Mesodermal cell (in vitro differentiated cells): ENCODE measurements around the gene PLA2G12B.
"Not testable (repeated sequence)": the region's sequence is repeated elsewhere in the genome, so short reads cannot be mapped to it uniquely, and the experiment has no call there.

ENCODE experiments used
- H3K27ac ChIP-seq: 2 replicates; pipeline ENCODE4 v1.7.0; 2013; ENCODE audit warnings: mild to moderate bottlenecking, low read depth, low read length, moderate library complexity; ENCODE audit not compliant: severe bottlenecking
- H3K36me3 ChIP-seq: 2 replicates; pipeline ENCODE4 v1.7.1; 2013; ENCODE audit warnings: mild to moderate bottlenecking, low read length, moderate library complexity; ENCODE audit not compliant: control insufficient read depth, insufficient read depth
- H3K4me1 ChIP-seq: one replicate; pipeline ENCODE4 v1.7.1; 2013; ENCODE audit warnings: mild to moderate bottlenecking, low read length; ENCODE audit not compliant: insufficient read depth, control insufficient read depth, poor library complexity, severe bottlenecking
- H3K4me3 ChIP-seq: 2 replicates; pipeline ENCODE4 v1.7.0; 2013; ENCODE audit warnings: low read length, control low read depth, mild to moderate bottlenecking; ENCODE audit not compliant: insufficient read depth, poor library complexity, severe bottlenecking; ENCODE audit errors: extremely low read depth
- H3K9me3 ChIP-seq: 2 replicates; pipeline ENCODE4 v1.7.1; 2013; ENCODE audit warnings: mild to moderate bottlenecking, low read length, moderate library complexity; ENCODE audit not compliant: control insufficient read depth
- WGBS, 2 experiments: methylation state at CpG; one replicate each; pipeline ENCODE4 v1.1.5; 2013; ENCODE audit warnings: missing lambda C conversion rate in 2 of 2; ENCODE audit not compliant: insufficient coverage in 2 of 2; 5-methylcytosine and 5-hydroxymethylcytosine counted together

The PLA2G12B gene

GRCh38 chr10:72935361-72935760 is 19.2 kb downstream of the PLA2G12B start:
- H3K4me1 ChIP-seq, result peaks cover 7% of the 10 kb centered on the region
- H3K27ac ChIP-seq, result no peak overlapping the region
- H3K4me3 ChIP-seq, result no peak overlapping the region
- no peaks in the 10 kb centered on the region for H3K36me3 ChIP-seq
- WGBS, 2 experiments, result 93 to 100% methylated on average over 3 to 4 of the region's 6 CpGs
- H3K9me3 ChIP-seq, result no peaks in the 10 kb centered on the region

GRCh38 chr10:72932259-72933015 is 22.2 kb downstream of the PLA2G12B start:
- Histone ChIP-seq H3K36me3 (no peaks in the 10 kb centered on the region), H3K9me3 (no peaks in the 10 kb centered on the region), H3K27ac (no peak overlapping the region), H3K4me1 (peaks cover 7% of the 10 kb centered on the region), H3K4me3 (no peak overlapping the region)
- WGBS, 2 experiments, result 94 to 96% methylated on average over 16 to 17 of the region's 20 CpGs

- Histone ChIP-seq H3K27ac (no peak overlapping the region), H3K36me3 (no peaks in the 10 kb centered on the region), H3K4me1 (peaks cover 7% of the 10 kb centered on the region), H3K9me3 (no peaks in the 10 kb centered on the region), H3K4me3 (no peak overlapping the region)
- WGBS, 2 experiments, result 80 to 94% methylated on average over 2 of the region's 2 CpGs
These were observed 24.3 kb downstream of the PLA2G12B start for GRCh38 chr10:72930276-72930675.

- Histone ChIP-seq H3K9me3 (no peaks in the 10 kb centered on the region), H3K4me3 (no peak overlapping the region), H3K4me1 (no peaks in the 10 kb centered on the region), H3K27ac (no peak overlapping the region), H3K36me3 (no peaks in the 10 kb centered on the region)
- WGBS, 2 experiments, result 78 to 81% methylated on average over 3 to 4 of the region's 5 CpGs
These were observed 25.8 kb downstream of the PLA2G12B start for GRCh38 chr10:72928798-72929197.

GRCh38 chr10:72927485-72927884 is 27.1 kb downstream of the PLA2G12B start:
- no peaks in the 10 kb centered on the region for H3K4me1 ChIP-seq
- no peak overlapping the region for H3K4me3 ChIP-seq
- no peaks in the 10 kb centered on the region for H3K9me3 ChIP-seq
- 88 to 95% methylated on average over 4 to 5 of the region's 5 CpGs for WGBS, 2 experiments
- H3K36me3 ChIP-seq, result no peaks in the 10 kb centered on the region
- no peak overlapping the region for H3K27ac ChIP-seq

DNA sequence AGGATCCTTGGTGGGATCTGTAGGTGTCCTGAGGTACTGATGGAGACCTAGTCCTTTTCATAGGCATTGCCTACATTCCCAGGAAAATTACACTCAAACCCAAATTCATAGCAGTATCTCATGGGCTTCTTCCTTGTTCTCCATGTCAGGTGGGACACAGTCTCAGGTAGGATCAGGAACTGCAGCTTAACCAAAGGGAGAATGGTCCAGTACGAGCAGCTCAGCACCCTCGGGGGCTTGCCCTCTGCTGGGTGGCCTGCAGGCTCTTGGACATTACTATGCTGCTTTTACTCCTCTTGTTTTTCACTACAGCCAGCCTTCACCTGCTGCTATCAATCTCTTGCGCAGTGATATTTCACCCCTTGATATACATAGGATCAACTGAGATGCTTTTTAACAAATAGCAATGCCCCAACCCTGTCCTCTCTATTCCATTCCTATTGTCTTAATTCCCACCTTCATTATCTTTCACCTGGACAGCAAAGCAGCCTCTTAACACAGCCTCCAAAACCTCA is 28.6 kb downstream of the PLA2G12B start:
- no peaks in the 10 kb centered on the region for H3K4me1 ChIP-seq
- H3K27ac ChIP-seq, result no peak overlapping the region
- H3K4me3 ChIP-seq, result no peak overlapping the region
- no peaks in the 10 kb centered on the region for H3K9me3 ChIP-seq
- no peaks in the 10 kb centered on the region for H3K36me3 ChIP-seq
- 92 to 100% methylated on average over 3 of the region's 3 CpGs for WGBS, 2 experiments

DNA sequence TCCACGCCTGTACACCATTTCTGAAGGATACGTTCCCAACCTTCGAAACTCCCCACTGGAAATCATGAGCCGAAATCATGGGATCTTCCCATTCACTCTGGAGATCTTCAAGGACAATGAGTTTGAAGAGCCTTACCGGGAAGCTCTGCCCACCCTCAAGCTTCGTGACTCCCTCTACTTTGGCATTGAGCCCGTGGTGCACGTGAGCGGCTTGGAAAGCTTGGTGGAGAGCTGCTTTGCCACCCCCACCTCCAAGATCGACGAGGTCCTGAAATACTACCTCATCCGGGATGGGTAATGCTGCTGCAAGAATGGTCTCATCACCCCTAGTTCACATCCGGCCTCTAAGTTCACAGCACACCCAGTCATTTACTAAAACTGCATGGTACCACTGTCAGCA is 30.3 kb downstream of the PLA2G12B start:
- 91% methylated on average over 10 to 13 of the region's 13 CpGs for WGBS, 2 experiments
- Histone ChIP-seq H3K36me3 (no peaks in the 10 kb centered on the region), H3K9me3 (no peaks in the 10 kb centered on the region), H3K4me3 (no peak overlapping the region), H3K4me1 (no peaks in the 10 kb centered on the region), H3K27ac (no peak overlapping the region)

DNA sequence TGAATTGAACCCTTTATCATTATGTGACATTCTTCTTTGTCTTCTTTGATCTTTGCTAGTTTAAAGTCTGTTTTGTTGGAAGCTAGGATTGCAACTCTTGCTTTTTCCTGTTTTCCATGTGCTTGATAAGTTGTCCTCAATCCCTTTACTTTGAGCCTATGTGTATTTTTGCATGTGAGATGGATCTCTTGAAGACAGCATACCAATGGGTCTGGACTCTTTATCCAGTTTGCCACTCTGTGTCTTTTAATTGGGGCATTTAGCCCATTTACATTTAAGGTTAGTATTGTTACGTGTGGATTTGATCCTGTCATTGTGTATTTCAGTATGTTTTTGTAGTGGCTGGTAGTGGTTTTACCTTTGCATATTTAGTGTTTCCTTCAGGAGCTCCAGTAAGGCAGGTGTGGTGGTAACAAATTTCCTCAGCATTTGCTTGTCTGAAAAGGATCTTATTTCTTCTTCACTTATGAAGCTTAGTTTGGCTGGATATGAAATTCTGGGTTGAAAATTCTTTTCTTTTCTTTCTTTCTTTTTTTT is 33.4 kb downstream of the PLA2G12B start:
- not testable (repeated sequence) for H3K9me3 ChIP-seq, H3K4me1 ChIP-seq, H3K4me3 ChIP-seq, H3K36me3 ChIP-seq, H3K27ac ChIP-seq
- WGBS, 2 experiments, result 100% methylated on average over 1 of the region's 1 CpG; no CpG with 5 or more reads in 1 of the 2 experiments

- H3K27ac ChIP-seq, result no peak overlapping the region
- H3K4me1 ChIP-seq, result no peaks in the 10 kb centered on the region
- H3K9me3 ChIP-seq, result no peaks in the 10 kb centered on the region
- 96 to 98% methylated on average over 5 to 7 of the region's 8 CpGs for WGBS, 2 experiments
- H3K4me3 ChIP-seq, result no peak overlapping the region
- no peaks in the 10 kb centered on the region for H3K36me3 ChIP-seq
These were observed 36.3 kb downstream of the PLA2G12B start for GRCh38 chr10:72918352-72918751.

- not testable (repeated sequence) for H3K27ac ChIP-seq, H3K9me3 ChIP-seq, H3K4me3 ChIP-seq, H3K4me1 ChIP-seq, H3K36me3 ChIP-seq
- WGBS, 2 experiments, result 76 to 88% methylated on average over 2 of the region's 2 CpGs
These were observed 36.7 kb downstream of the PLA2G12B start for GRCh38 chr10:72917803-72918332.

DNA sequence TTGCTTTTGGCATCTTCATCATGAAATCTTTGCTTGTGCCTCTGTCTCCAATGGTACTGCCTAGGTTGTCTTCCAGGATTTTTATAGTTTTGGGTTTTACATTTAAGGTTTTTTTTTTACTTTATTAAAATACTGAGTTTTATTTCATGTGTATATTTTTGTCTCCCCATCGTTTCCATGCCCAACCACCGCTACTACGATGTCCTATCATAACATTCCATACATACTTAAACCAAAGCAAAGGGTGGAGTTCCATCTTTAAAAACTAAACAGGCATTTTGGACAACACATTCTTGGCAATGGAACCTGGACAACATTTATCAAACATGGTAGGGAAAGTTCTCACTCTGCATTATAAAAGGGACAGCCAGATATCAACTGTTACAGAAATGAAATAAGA is 37.4 kb downstream of the PLA2G12B start:
- no CpG with 5 or more reads among the region's 3 CpGs for WGBS, 2 experiments
- H3K4me1 ChIP-seq, result not testable (repeated sequence)

More for the DNA sequence above, 37.4 kb downstream of the PLA2G12B start:
- not testable (repeated sequence) for H3K9me3 ChIP-seq, H3K27ac ChIP-seq, H3K4me3 ChIP-seq, H3K36me3 ChIP-seq
